AG04449 (cell line): ENCODE measurements around the gene CACNA2D3.

Experiments used
- CTCF ChIA-PET: fragments of 350-600 bp; formaldehyde crosslinking; extraction: SDS; loops from one replicate; lab custom pipeline; 2021; ENCODE audit warnings: antibody characterized with exemption; lab: Yijun Ruan, JAX
- POLR2A ChIA-PET: fragments of 400-600, 350-600 bp; formaldehyde crosslinking; extraction: SDS; loops from one replicate; lab custom pipeline; 2020; ENCODE audit warnings: antibody characterized with exemption, inconsistent platforms; lab: Yijun Ruan, JAX
- DNase-seq: peaks from one replicate; pipeline ENCODE4 v3.0.0-alpha.2; 2010; ENCODE audit warnings: low read depth, low spot score
- H3K4me3 ChIP-seq: 2 replicates; pipeline ENCODE4 v1.5.1; 2011; ENCODE audit warnings: low read depth, mild to moderate bottlenecking, control low read depth, low read length
- TF ChIP-seq, protein P1 (sequence below): IDR thresholded peaks from one replicate; pipeline ENCODE4 v1.5.1; 2011; ENCODE audit warnings: mild to moderate bottlenecking, moderate library complexity, low read length, control low read depth, inconsistent platforms; ENCODE audit not compliant: insufficient read depth; ENCODE audit errors: missing control alignments

CACNA2D3 gene

DNA sequence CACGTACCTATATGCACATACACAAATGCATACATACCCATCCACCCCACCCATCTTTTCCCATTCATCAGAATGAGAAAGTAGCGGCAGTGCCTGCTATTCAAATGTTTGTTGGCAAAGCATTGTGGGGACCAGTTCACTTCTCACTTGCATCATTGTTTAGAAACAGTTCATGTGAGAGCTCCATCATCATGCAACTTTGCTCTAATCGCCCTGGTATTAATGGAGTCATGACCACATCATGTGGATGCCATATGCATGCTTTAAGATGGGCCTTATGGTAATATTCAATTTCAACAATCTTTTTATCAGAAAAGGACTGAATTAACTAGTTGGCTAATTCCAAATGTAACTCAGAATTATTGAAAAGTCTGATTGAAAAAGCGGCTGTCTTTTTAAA lies 725.0 kb downstream of the CACNA2D3 start:
- CTCF ChIA-PET, result interaction anchor here (0.6 kb wide), 1 partner anchor 9 kb away, joined by 3 read pairs; no protein-coding TSS in a partner anchor
- TF ChIP-seq, protein P1, sequence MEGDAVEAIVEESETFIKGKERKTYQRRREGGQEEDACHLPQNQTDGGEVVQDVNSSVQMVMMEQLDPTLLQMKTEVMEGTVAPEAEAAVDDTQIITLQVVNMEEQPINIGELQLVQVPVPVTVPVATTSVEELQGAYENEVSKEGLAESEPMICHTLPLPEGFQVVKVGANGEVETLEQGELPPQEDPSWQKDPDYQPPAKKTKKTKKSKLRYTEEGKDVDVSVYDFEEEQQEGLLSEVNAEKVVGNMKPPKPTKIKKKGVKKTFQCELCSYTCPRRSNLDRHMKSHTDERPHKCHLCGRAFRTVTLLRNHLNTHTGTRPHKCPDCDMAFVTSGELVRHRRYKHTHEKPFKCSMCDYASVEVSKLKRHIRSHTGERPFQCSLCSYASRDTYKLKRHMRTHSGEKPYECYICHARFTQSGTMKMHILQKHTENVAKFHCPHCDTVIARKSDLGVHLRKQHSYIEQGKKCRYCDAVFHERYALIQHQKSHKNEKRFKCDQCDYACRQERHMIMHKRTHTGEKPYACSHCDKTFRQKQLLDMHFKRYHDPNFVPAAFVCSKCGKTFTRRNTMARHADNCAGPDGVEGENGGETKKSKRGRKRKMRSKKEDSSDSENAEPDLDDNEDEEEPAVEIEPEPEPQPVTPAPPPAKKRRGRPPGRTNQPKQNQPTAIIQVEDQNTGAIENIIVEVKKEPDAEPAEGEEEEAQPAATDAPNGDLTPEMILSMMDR, result no peak
- POLR2A ChIA-PET, result no interaction called here
- DNase-seq, result no peak
- no peak overlapping the region for H3K4me3 ChIP-seq

DNA sequence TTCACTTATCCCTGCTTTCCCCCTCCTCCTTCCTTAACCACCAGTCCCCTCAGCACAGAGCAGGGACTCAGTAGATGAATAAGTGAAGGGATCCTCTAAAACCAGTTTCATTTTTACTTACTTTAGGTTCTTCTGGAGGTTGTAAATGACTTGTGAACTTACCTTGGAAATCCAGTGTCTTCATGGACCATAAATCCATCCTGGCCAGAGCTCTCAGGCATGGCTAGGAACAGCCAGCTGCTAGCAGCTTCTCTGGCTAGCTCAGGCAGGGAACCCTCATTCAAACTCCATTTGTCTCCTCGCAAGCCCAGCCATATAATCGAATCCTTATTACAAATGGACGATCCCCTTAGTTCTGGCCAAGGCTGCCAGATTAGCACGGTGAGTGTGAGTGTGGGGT lies 727.0 kb downstream of the CACNA2D3 start:
- ChIA-PET CTCF (interaction anchor here (0.9 to 2.7 kb wide), 4 partner anchors 12 to 661 kb away, joined by 3 to 10 read pairs (median 6); no protein-coding TSS in a partner anchor), POLR2A (no interaction called here)
- no peak for DNase-seq

DNA sequence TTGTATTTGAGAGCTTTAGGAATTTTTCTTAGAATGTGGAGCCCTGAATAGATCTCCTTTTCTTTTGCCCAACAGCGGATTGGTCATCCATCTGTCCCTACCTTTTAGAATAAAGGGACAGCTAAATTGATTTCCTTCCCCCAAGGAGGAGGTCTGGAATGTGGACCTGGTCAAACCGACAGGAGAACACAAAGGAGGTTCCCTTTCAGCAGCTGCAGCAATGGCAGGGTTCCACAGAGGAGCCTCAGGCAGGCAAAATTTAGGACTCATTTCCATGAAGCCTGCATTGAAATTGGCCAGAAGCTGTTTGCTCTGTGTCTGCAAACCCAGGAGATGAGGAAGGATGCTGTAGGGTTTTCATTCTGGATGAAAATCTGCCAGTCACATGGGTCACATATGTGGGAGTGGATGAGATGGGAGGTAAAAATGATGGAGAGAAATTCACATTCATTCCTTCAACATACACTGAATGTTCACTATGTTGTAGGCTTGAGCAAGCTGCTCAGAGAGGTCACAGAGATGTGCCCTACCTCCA lies 728.2 kb downstream of the CACNA2D3 start:
- POLR2A ChIA-PET, result no interaction called here
- no peak for DNase-seq
- TF ChIP-seq, protein P1, result no peak
- H3K4me3 ChIP-seq, result no peak overlapping the region
- CTCF ChIA-PET, result interaction anchor here (1.0 to 2.7 kb wide), 5 partner anchors 9 to 912 kb away, joined by 3 to 10 read pairs (median 3); no protein-coding TSS in a partner anchor

More for the DNA sequence above, 727.0 kb downstream of the CACNA2D3 start:
- no peak overlapping the region for H3K4me3 ChIP-seq
- TF ChIP-seq, protein P1, result no peak

DNA sequence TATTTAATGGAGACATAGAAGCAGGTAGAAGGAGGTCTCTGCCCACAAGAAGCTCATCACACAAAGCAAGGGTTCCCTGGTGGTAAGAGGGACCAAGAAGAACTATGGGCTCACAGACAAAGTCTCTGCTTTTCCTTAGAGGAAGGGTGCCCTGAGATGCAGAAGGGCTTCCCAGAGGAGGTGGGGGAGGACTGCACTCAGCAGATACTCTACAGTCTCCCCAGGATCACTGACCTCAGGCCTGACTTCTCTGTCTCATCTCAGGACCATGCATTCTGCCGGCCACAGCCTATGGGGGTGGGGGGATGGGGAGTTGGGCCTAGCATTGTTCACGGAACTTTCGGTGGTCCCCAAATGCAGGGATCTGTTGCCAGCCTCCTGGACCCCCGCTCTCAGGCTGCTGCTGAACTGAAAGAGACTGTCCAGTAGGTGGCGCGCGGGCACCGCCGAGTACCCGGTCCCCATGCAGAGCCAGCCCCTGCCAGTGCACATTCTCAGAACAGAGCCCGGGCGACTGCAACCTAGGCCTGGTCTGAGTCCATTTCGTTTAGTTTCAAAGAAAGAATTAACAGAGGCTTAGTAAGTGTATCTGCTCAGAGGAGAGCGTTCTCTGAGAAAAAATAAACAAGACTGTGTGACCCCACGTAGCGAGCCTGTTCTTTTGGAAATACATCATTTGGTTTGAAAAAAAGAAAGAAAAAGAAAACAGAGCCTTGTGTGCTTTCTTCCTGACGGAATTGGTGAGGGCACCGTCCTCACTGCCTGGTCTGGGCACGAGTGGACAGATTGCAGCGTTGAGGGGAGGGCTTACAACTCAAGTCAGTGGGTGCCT lies 731.4 kb downstream of the CACNA2D3 start:
- H3K4me3 ChIP-seq, result no peak overlapping the region
- no peak for DNase-seq
- ChIA-PET CTCF (interaction anchor here (0.6 to 4.3 kb wide), 60 partner anchors 8 to 1398 kb away, joined by 3 to 26 read pairs (median 4); no protein-coding TSS in a partner anchor), POLR2A (interaction anchor here (0.7 kb wide), 2 partner anchors 9 to 316 kb away, joined by 3 to 5 read pairs; no protein-coding TSS in a partner anchor)
- TF ChIP-seq, protein P1, result peak; percentile 94

DNA sequence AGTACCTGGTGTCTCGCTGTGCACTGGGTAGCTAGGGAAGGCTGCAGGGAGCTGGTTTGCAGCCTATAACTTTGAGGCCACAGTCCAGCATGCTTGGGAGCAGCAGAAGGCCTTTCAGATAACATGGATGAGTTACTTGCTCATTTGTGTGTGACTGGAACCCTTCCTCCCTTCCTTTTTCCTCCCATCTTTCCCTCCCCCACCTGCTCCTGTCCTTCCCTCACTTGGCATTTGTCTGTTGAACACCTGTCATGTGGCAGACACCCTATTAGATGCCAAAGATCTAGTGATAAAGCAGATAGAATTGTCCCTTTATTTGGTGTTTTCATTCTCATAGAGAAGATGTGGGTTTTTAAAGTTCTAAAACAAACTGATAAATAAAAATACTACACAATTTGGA lies 733.9 kb downstream of the CACNA2D3 start:
- CTCF ChIA-PET, result interaction anchor here (0.9 to 2.4 kb wide), 6 partner anchors 12 to 428 kb away, joined by 3 to 7 read pairs (median 4); no protein-coding TSS in a partner anchor

More for the DNA sequence above, 733.9 kb downstream of the CACNA2D3 start:
- H3K4me3 ChIP-seq, result no peak overlapping the region
- POLR2A ChIA-PET, result no interaction called here
- DNase-seq, result no peak
- TF ChIP-seq, protein P1, result no peak
